ENCODE data around the gene GSDMA. TPM values are rescaled to one million over a fixed set of nuclear protein-coding genes. Genes with fewer than 3 reads are reported as not detected.

The GSDMA gene
- total and polyA plus RNA-seq, 9 of the 15 experiments (the other 6 are each of a cell fraction or from before 2014, with no cell fraction given) = 0.04 to 0.13 (median 0.07) TPM; not detected in 2

- 91% methylated on average over 22 of the region's 22 CpGs for WGBS (ENCODE audit: insufficient coverage, low coverage, missing lambda C conversion rate)
- TF ChIP-seq MBD2 (IDR thresholded peaks at IDR 0.05; ENCODE audit: borderline replicate concordance, low read depth) (no peak), PRMT5 (CRISPR knock-in tag; IDR thresholded peaks at IDR 0.05) (no peak), PATZ1 (CRISPR knock-in tag; IDR thresholded peaks at IDR 0.05; ENCODE audit: borderline replicate concordance) (no peak), NFE2L1 (tag; IDR thresholded peaks at IDR 0.05; ENCODE audit: borderline replicate concordance, low read depth) (no peak), NRF1 (conservative IDR thresholded peaks at IDR 0.05 in 1 of 2, IDR thresholded peaks at IDR 0.05 in 1 of 2) (no peak), ZHX1 (conservative IDR thresholded peaks at IDR 0.05; ENCODE audit: low read length) (no peak), ZC3H8 (IDR thresholded peaks at IDR 0.05) (no peak), E2F6 (IDR thresholded peaks at IDR 0.05; ENCODE audit: borderline replicate concordance in 1 of 2, extremely low read depth in 1 of 2, insufficient read depth in 1 of 2, insufficient read length in 1 of 2, low read depth in 1 of 2, low read length in 1 of 2, poor library complexity in 1 of 2, severe bottlenecking in 1 of 2) (no peak), HNRNPUL1 (IDR thresholded peaks at IDR 0.05; ENCODE audit: low read length) (no peak), POLR2A (conservative IDR thresholded peaks at IDR 0.05) (no peak), DMBX1 (CRISPR knock-in tag; IDR thresholded peaks at IDR 0.05; ENCODE audit: borderline replicate concordance) (no peak), ZNF644 (tag; IDR thresholded peaks at IDR 0.05; ENCODE audit: low read depth) (no peak), RHOXF2B (CRISPR knock-in tag; conservative IDR thresholded peaks at IDR 0.05) (no peak), SOX6 (IDR thresholded peaks at IDR 0.05) (no peak)
Observed at GRCh38 chr17:40025991-40026815, 63.4 kb downstream of the GSDMA start.

More at GRCh38 chr17:40025991-40026815, 63.4 kb downstream of the GSDMA start:
- intact Hi-C loops (cut with micrococcal nuclease) = no loop called here
- ATAC-seq (no peak), DNase-seq (ENCODE audit: extremely low read depth in 1 of 4, low spot score in 3 of 4) (peak in 1 of 4 experiments; percentile 10), FAIRE-seq (no peak)
- Histone ChIP-seq H3K9me1 (ENCODE audit: control insufficient read depth, insufficient read depth, low read length) (no peaks in the 10 kb centered on the region), H2AFZ (ENCODE audit: low read depth, low read length) (no peak overlapping the region), H3K4me2 (ENCODE audit: insufficient read depth, low read length) (no peak overlapping the region), H3K9me3 (replicated peaks; ENCODE audit: control insufficient read depth, insufficient read depth, low read depth, low read length) (no peaks in the 10 kb centered on the region), H3K4me1 (replicated peaks in 1 of 2; ENCODE audit: control insufficient read depth in 2 of 2, insufficient read depth in 2 of 2, low read length in 2 of 2) (peaks cover 2 to 18% of the 10 kb centered on the region in 2 experiments; a peak in 4 of 5 replicates), H3K27me3 (ENCODE audit: control insufficient read depth in 2 of 2, insufficient read depth in 2 of 2, low read length in 2 of 2) (no peaks in the 10 kb centered on the region), H3K9ac (ENCODE audit: insufficient read depth in 1 of 2, low read depth in 2 of 2, low read length in 2 of 2) (peak overlapping the region in 1 of 2 experiments; percentile 76; a peak in 2 of 4 replicates), H4K20me1 (replicated peaks; ENCODE audit: control insufficient read depth, insufficient read depth, low read length) (0 out of 2 replicates have a peak, but pooled peaks cover 4% of the 10 kb centered on the region), H3K4me3 (no peak overlapping the region), H3K36me3 (ENCODE audit: control insufficient read depth, insufficient read depth, low read length) (peaks cover 91% of the 10 kb centered on the region), H3K27ac (ENCODE audit: extremely low read depth, low read depth, low read length) (no peak overlapping the region), H3K79me2 (ENCODE audit: control insufficient read depth, insufficient read depth, low read length) (no peaks in the 10 kb centered on the region)
- in situ Hi-C loops (cut with MboI) = no loop called here
- POLR2A ChIA-PET = interaction anchor here (0.7 kb wide), 1 partner anchor 393 kb away, joined by 5 read pairs; no protein-coding TSS in a partner anchor
- BruUV-seq (replicated peaks) = no TSS peak
- CTCF ChIA-PET (ENCODE audit: low intra/inter-chr PET ratio) = interaction anchor here (0.5 to 1.5 kb wide), 5 partner anchors 9 to 405 kb away, joined by 3 to 5 read pairs (median 3); no protein-coding TSS in a partner anchor

Measured in K562 (cell line).